HG03103 (cell line): ENCODE results near the gene LETM1.

Source experiments
- ATAC-seq: cut with Tn5 transposase; IDR thresholded peaks from one replicate; pipeline ENCODE4 v1.9.1; 2021; ENCODE audit warnings: low read depth; ENCODE audit not compliant: unreplicated experiment

Gene LETM1

GRCh38 chr4:1784395-1784788 is 71.6 kb downstream of the LETM1 start:
- ATAC-seq: no peak

GRCh38 chr4:1783970-1784369 is 72.0 kb downstream of the LETM1 start:
- ATAC-seq: no peak

- no peak for ATAC-seq
Observed at GRCh38 chr4:1783015-1783414, 72.9 kb downstream of the LETM1 start.

- no peak for ATAC-seq
Observed at GRCh38 chr4:1780435-1780834, 75.5 kb downstream of the LETM1 start.

- ATAC-seq: no peak
Observed at GRCh38 chr4:1779588-1780382, 76.2 kb downstream of the LETM1 start.

- ATAC-seq: no peak
Observed at GRCh38 chr4:1778642-1779392, 77.1 kb downstream of the LETM1 start.

GRCh38 chr4:1777822-1778641 is 77.9 kb downstream of the LETM1 start:
- ATAC-seq: no peak

- ATAC-seq: no peak
Observed at GRCh38 chr4:1776521-1777161, 79.3 kb downstream of the LETM1 start.

- ATAC-seq: no peak
Observed at GRCh38 chr4:1775731-1776500, 80.0 kb downstream of the LETM1 start.

GRCh38 chr4:1773754-1774153 is 82.2 kb downstream of the LETM1 start:
- no peak for ATAC-seq

GRCh38 chr4:1772853-1773538 is 83.0 kb downstream of the LETM1 start:
- ATAC-seq: no peak

GRCh38 chr4:1771555-1772305 is 84.2 kb downstream of the LETM1 start:
- ATAC-seq: no peak

- no peak for ATAC-seq
Observed at GRCh38 chr4:1770791-1771231, 85.1 kb downstream of the LETM1 start.

GRCh38 chr4:1770245-1770644 is 85.7 kb downstream of the LETM1 start:
- ATAC-seq: no peak

- no peak for ATAC-seq
Observed at GRCh38 chr4:1769692-1770091, 86.3 kb downstream of the LETM1 start.

- no peak for ATAC-seq
Observed at GRCh38 chr4:1768367-1769034, 87.5 kb downstream of the LETM1 start.

- no peak for ATAC-seq
Observed at GRCh38 chr4:1767770-1768366, 88.1 kb downstream of the LETM1 start.
